Measurements from ENCODE around the gene AUP1. TPM values are rescaled to one million over a fixed set of nuclear protein-coding genes. Genes with fewer than 3 reads are reported as not detected.
"Not testable (repeated sequence)": the region's sequence is repeated elsewhere in the genome, so short reads cannot be mapped to it uniquely, and the experiment has no call there.

The AUP1 gene
- total RNA-seq, 3 donors from 2014 or later (not counting 1 experiment from before 2014, with no cell fraction given) = 234 to 242 (median 237) TPM

DNA sequence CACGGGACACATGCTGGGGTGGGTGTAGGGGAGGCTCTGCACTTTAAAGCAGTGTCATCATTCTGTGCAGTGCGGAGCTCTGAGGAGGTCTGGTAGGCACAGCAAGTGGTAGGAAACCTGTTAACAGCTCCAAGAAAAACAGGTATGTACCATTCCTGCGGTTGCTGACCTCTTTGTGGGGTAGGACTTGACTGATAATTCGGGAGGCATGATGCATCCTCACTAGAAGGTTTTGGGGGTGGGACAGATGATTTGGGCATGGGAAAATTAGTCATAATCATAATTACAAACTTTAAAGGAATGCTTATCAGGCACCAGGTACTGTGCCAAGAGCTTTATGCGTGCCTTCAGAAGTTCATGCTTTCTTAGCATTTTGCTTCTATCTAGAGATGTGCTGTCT, 34.7 kb upstream of the AUP1 start:
- H3K4me3 ChIP-seq (ENCODE audit: low read length) = no peak overlapping the region
- WGBS (ENCODE audit: insufficient coverage) = 91% methylated on average over 5 of the region's 5 CpGs
- Mint-ChIP-seq H3K27me3 (ENCODE audit: low read depth in 2 of 2) (peaks cover 29 to 45% of the 10 kb centered on the region in 2 donors), H3K4me3 (no peak overlapping the region), H3K4me1 (peaks cover 8 to 12% of the 10 kb centered on the region in 2 donors), H3K27ac (no peak overlapping the region), H3K9me3 (no peaks in the 10 kb centered on the region), H3K36me3 (no peaks in the 10 kb centered on the region)
- ATAC-seq (no peak), DNase-seq (no peak)
- H3K27ac ChIP-seq (ENCODE audit: low read length) = no peak overlapping the region
- TF ChIP-seq, protein P1, sequence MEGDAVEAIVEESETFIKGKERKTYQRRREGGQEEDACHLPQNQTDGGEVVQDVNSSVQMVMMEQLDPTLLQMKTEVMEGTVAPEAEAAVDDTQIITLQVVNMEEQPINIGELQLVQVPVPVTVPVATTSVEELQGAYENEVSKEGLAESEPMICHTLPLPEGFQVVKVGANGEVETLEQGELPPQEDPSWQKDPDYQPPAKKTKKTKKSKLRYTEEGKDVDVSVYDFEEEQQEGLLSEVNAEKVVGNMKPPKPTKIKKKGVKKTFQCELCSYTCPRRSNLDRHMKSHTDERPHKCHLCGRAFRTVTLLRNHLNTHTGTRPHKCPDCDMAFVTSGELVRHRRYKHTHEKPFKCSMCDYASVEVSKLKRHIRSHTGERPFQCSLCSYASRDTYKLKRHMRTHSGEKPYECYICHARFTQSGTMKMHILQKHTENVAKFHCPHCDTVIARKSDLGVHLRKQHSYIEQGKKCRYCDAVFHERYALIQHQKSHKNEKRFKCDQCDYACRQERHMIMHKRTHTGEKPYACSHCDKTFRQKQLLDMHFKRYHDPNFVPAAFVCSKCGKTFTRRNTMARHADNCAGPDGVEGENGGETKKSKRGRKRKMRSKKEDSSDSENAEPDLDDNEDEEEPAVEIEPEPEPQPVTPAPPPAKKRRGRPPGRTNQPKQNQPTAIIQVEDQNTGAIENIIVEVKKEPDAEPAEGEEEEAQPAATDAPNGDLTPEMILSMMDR (IDR thresholded peaks at IDR 0.05) = no peak
- no peaks in the 10 kb centered on the region for H3K36me3 ChIP-seq (ENCODE audit: control insufficient read depth, insufficient read depth, low read length)
- no peaks in the 10 kb centered on the region for H3K9me3 ChIP-seq (ENCODE audit: control insufficient read depth, insufficient read depth, low read length)
- no peaks in the 10 kb centered on the region for H3K4me1 ChIP-seq (ENCODE audit: control insufficient read depth, insufficient read depth, low read length)
- intact Hi-C loops (cut with micrococcal nuclease) = no loop called here
- H3K27me3 ChIP-seq (ENCODE audit: control insufficient read depth, insufficient read depth, low read length) = no peaks in the 10 kb centered on the region

DNA sequence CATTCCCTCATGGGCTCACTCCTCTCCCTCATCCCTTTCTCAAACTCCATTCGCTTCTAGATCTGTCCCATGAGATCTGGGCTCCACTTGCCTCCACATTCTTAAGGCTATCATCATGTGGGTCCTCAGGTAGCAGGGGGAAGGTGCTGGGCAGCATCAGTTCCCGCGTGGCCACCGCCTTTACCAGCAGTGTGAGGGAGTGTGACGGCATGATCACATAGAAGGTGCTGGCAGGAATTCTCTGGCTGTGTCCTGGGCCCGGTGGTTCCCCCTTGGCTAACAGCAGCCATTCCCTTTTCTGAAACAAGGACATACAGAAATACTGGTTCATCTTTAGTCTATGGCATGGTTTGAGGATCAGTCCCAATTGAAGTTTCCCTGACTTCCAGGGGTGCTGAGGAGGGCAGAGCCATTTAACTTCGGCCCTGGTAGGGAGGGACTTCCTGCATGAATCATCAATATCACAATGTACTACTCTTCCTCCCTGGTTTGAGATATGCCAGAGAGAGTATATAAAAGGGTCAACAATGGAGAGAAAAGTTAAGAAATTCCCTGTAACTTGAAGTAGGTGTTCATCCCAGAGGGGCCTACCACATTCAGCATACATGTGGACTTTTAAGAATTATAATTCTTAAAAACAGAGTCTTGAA, 32.7 kb upstream of the AUP1 start:
- Mint-ChIP-seq H3K27me3 (ENCODE audit: low read depth in 2 of 2) (peaks cover 21 to 36% of the 10 kb centered on the region in 2 donors), H3K36me3 (no peaks in the 10 kb centered on the region), H3K4me3 (no peak overlapping the region), H3K9me3 (no peaks in the 10 kb centered on the region), H3K27ac (no peak overlapping the region), H3K4me1 (peaks cover 8 to 12% of the 10 kb centered on the region in 2 donors)
- H3K27ac ChIP-seq (ENCODE audit: low read length) = no peak overlapping the region
- H3K4me3 ChIP-seq (ENCODE audit: low read length) = no peak overlapping the region
- H3K36me3 ChIP-seq (ENCODE audit: control insufficient read depth, insufficient read depth, low read length) = no peaks in the 10 kb centered on the region
- no peaks in the 10 kb centered on the region for H3K4me1 ChIP-seq (ENCODE audit: control insufficient read depth, insufficient read depth, low read length)
- intact Hi-C loops (cut with micrococcal nuclease) = no loop called here
- 95% methylated on average over 6 of the region's 7 CpGs for WGBS (ENCODE audit: insufficient coverage)
- no peaks in the 10 kb centered on the region for H3K27me3 ChIP-seq (ENCODE audit: control insufficient read depth, insufficient read depth, low read length)
- no peaks in the 10 kb centered on the region for H3K9me3 ChIP-seq (ENCODE audit: control insufficient read depth, insufficient read depth, low read length)
- DNase-seq (no peak), ATAC-seq (no peak)
- TF ChIP-seq, protein P1 (IDR thresholded peaks at IDR 0.05) = no peak

DNA sequence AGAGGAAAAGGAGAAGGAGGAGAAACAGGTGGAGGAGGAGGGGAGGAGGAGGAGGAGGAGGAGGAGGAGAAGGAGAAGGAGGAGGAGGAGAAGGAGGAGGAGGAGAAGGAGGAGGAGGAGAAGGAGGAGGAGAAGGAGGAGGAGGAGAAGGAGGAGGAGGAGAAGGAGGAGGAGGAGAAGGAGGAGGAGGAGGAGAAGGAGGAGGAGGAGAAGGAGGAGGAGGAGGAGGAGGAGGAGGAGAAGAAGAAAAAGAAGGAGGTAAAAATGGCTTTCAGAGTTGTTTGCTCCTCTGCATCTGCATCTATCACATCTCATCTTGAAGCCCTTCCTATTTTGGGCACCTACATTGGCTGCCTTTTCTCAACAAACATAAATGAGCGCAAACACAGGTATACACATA, 31.5 kb upstream of the AUP1 start:
- Mint-ChIP-seq H3K4me1 (peaks cover 8 to 23% of the 10 kb centered on the region in 2 donors), H3K27me3 (ENCODE audit: low read depth in 2 of 2) (peaks cover 18 to 32% of the 10 kb centered on the region in 2 donors)
- H3K4me3 Mint-ChIP-seq; H3K4me3 ChIP-seq (ENCODE audit: low read length); H3K4me1 ChIP-seq (ENCODE audit: control insufficient read depth, insufficient read depth, low read length); H3K36me3 Mint-ChIP-seq; H3K9me3 ChIP-seq (ENCODE audit: control insufficient read depth, insufficient read depth, low read length); H3K27me3 ChIP-seq (ENCODE audit: control insufficient read depth, insufficient read depth, low read length); intact Hi-C loops (cut with micrococcal nuclease); DNase-seq; H3K27ac ChIP-seq (ENCODE audit: low read length); H3K27ac Mint-ChIP-seq; H3K9me3 Mint-ChIP-seq; ATAC-seq; H3K36me3 ChIP-seq (ENCODE audit: control insufficient read depth, insufficient read depth, low read length): not testable (repeated sequence)
- 100% methylated on average over 1 of the region's 1 CpG for WGBS (ENCODE audit: insufficient coverage)

DNA sequence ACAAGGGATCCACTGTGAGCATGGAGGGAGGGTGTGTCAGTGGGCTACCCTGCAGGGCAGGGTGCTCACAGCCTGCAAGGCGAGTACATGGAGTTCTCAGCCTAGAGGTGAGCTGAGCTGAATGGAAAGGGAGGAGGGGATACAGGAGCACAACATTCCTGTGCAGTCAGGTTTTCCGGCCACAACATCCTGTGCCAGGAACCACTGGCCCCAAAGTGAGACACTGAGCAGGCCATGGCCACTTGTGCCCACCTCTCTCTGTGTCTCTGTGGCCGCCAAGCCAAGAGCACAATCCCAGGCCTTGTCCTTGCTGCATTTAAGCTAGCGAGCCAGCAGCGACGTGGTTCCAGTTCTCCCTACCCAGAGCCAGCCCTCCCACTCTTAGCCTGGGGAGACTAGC, 31.1 kb upstream of the AUP1 start:
- TF ChIP-seq, protein P1 (IDR thresholded peaks at IDR 0.05) = no peak
- H3K4me1 Mint-ChIP-seq = peaks cover 8 to 27% of the 10 kb centered on the region in 2 donors
- no peak overlapping the region for H3K27ac Mint-ChIP-seq
- no peaks in the 10 kb centered on the region for H3K9me3 Mint-ChIP-seq
- H3K27ac ChIP-seq (ENCODE audit: low read length) = no peak overlapping the region
- peaks cover 6% of the 10 kb centered on the region for H3K36me3 ChIP-seq (ENCODE audit: control insufficient read depth, insufficient read depth, low read length)
- H3K4me3 Mint-ChIP-seq = no peak overlapping the region
- H3K4me1 ChIP-seq (ENCODE audit: control insufficient read depth, insufficient read depth, low read length) = peaks cover 6% of the 10 kb centered on the region
- H3K36me3 Mint-ChIP-seq = no peaks in the 10 kb centered on the region
- no peak overlapping the region for H3K4me3 ChIP-seq (ENCODE audit: low read length)
- H3K27me3 Mint-ChIP-seq (ENCODE audit: low read depth in 2 of 2) = peaks cover 15 to 27% of the 10 kb centered on the region in 2 donors
- WGBS (ENCODE audit: insufficient coverage) = 76% methylated on average over 4 of the region's 6 CpGs
- no peaks in the 10 kb centered on the region for H3K9me3 ChIP-seq (ENCODE audit: control insufficient read depth, insufficient read depth, low read length)
- intact Hi-C loops (cut with micrococcal nuclease) = no loop called here
- no peaks in the 10 kb centered on the region for H3K27me3 ChIP-seq (ENCODE audit: control insufficient read depth, insufficient read depth, low read length)
- ATAC-seq (no peak), DNase-seq (no peak)

Measured in natural killer cell (primary cell).